K562 (cell line): Measurements from ENCODE around the gene TXNRD1. TPM values are rescaled to one million over a fixed set of nuclear protein-coding genes. Genes with fewer than 3 reads are reported as not detected.
A peak's percentile ranks its signal among the peaks of the same experiment; 100 is the strongest.

Experiments used
- FOSL1 ChIP-seq: fragments of 200-800 bp; sonication (Bioruptor generic); conservative IDR thresholded peaks from 2 replicates; pipeline ENCODE4 v1.6.1; 2016; ENCODE audit warnings: missing genetic modification characterization, missing compliant biosample characterization
- HMG20A ChIP-seq: fragments of 450-650 bp; formaldehyde crosslinking; conservative IDR thresholded peaks from 2 replicates; pipeline ENCODE4 v1.4.0; 2020; ENCODE audit warnings: mild to moderate bottlenecking, mixed read lengths
- KDM1A ChIP-seq, 2 experiments: fragments of 450-650 bp; IDR thresholded peaks; 2 replicates each; pipeline ENCODE4 v1.6.1; 2016; ENCODE audit warnings: mild to moderate bottlenecking in 2 of 2
- KLF6 ChIP-seq: fragments of 250-450 bp; sonication (Bioruptor Pico); IDR thresholded peaks from 2 replicates; pipeline ENCODE4 v1.4.0; 2020; ENCODE audit warnings: mild to moderate bottlenecking, moderate library complexity, borderline replicate concordance
- MCM7 ChIP-seq, 2 experiments: fragments of 450-650 bp; IDR thresholded peaks; 2 replicates each; pipeline ENCODE4 v1.6.1; 2016 to 2018
- MEIS2 ChIP-seq: fragments of 450-650 bp; IDR thresholded peaks from 2 replicates; pipeline ENCODE4 v1.6.1; 2014; ENCODE audit warnings: mild to moderate bottlenecking; ENCODE audit not compliant: partially characterized antibody
- SAP30 ChIP-seq: fragments of 200-600 bp; sonication (generic); IDR thresholded peaks from 2 replicates; pipeline ENCODE4 v1.6.1; 2012; ENCODE audit warnings: borderline replicate concordance, low read depth, mild to moderate bottlenecking, moderate library complexity, low read length, control low read depth, inconsistent platforms; ENCODE audit not compliant: insufficient read depth, poor library complexity, severe bottlenecking
- SP2 ChIP-seq: IDR thresholded peaks from 2 replicates; pipeline ENCODE4 v1.6.1; 2011; ENCODE audit warnings: mild to moderate bottlenecking, low read depth, low read length, moderate library complexity; ENCODE audit not compliant: poor library complexity, severe bottlenecking; ENCODE audit errors: extremely low read depth
- TBP ChIP-seq: optimal IDR thresholded peaks from 2 replicates; pipeline ENCODE3; 2011; ENCODE audit warnings: low read depth, low read length, improper control_type of control experiment
- ZFX ChIP-seq: sonication (generic); formaldehyde crosslinking; IDR thresholded peaks from 2 replicates; pipeline ENCODE4 v1.8.0; 2022; ENCODE audit warnings: mild to moderate bottlenecking, missing genetic modification reagents, moderate library complexity
- ZNF3 ChIP-seq: fragments of 250-450 bp; sonication (Bioruptor Pico); IDR thresholded peaks from 2 replicates; pipeline ENCODE4 v1.5.0; 2021; ENCODE audit warnings: mild to moderate bottlenecking, moderate library complexity
- ZNF436 ChIP-seq: fragments of 250-450, 450-650 bp; sonication (Bioruptor Pico); formaldehyde crosslinking; IDR thresholded peaks from 2 replicates; pipeline ENCODE4 v1.7.0; 2020; ENCODE audit warnings: mild to moderate bottlenecking
- ZNF717 ChIP-seq: fragments of 250-450 bp; sonication (Bioruptor Pico); IDR thresholded peaks from 2 replicates; pipeline ENCODE4 v1.5.0; 2021
- ZSCAN29 ChIP-seq: fragments of 450-650 bp; IDR thresholded peaks from 2 replicates; pipeline ENCODE4 v1.6.1; 2017
- polyA plus RNA-seq, 8 experiments: library from polyadenylated mRNA; depleted of rRNA in 4 of 8; stranded (reverse) in 5 of 8; unstranded in 3 of 8; fragments of >200 nt; fragmentation: Nextera tagmentation in 2 of 8; fragmentation: Illumina TruSeq in 1 of 8; extraction: Ambion mirVana in 2 of 8; extraction: Trizol in 1 of 8; gene quantifications; 2 replicates each; pipeline versions ENCODE4 v1.2.1 to v1.2.3, GENCODE V29; 2011 to 2014; ENCODE audit warnings: inconsistent platforms in 1 of 8, missing spikeins in 1 of 8
- total RNA-seq, 7 experiments: library from RNA; depleted of rRNA in 6 of 7; stranded (reverse); fragments of >200 nt in 6 of 7; fragmentation: Illumina TruSeq in 2 of 7; extraction: Trizol in 2 of 7; gene quantifications; 2 replicates each; pipeline versions ENCODE4 v1.2.1 to v1.2.3, GENCODE V29; 2011 to 2021; ENCODE audit warnings: low replicate concordance in 1 of 7
- TF ChIP-seq, protein P1 (sequence below), 2 experiments: fragments of 450-650 bp; IDR thresholded peaks; 2 replicates each; pipeline ENCODE4 v1.6.1; 2016; ENCODE audit warnings: mild to moderate bottlenecking in 2 of 2, borderline replicate concordance in 1 of 2, low read depth in 1 of 2, moderate library complexity in 1 of 2
- TF ChIP-seq, protein P2 (sequence below): fragments of 250-450 bp; sonication (Bioruptor Pico); IDR thresholded peaks from 2 replicates; pipeline ENCODE4 v1.8.0; 2022; ENCODE audit warnings: inconsistent platforms
- TF ChIP-seq, protein P3 (sequence below): fragments of 250-450 bp; sonication (Bioruptor Pico); IDR thresholded peaks from 2 replicates; pipeline ENCODE4 v1.5.0; 2020; ENCODE audit warnings: mild to moderate bottlenecking

TXNRD1 gene
- total and polyA plus RNA-seq, 9 of the 15 experiments (the other 6 are each of a cell fraction or from before 2014, with no cell fraction given): 107 to 189 (median 146) TPM

DNA sequence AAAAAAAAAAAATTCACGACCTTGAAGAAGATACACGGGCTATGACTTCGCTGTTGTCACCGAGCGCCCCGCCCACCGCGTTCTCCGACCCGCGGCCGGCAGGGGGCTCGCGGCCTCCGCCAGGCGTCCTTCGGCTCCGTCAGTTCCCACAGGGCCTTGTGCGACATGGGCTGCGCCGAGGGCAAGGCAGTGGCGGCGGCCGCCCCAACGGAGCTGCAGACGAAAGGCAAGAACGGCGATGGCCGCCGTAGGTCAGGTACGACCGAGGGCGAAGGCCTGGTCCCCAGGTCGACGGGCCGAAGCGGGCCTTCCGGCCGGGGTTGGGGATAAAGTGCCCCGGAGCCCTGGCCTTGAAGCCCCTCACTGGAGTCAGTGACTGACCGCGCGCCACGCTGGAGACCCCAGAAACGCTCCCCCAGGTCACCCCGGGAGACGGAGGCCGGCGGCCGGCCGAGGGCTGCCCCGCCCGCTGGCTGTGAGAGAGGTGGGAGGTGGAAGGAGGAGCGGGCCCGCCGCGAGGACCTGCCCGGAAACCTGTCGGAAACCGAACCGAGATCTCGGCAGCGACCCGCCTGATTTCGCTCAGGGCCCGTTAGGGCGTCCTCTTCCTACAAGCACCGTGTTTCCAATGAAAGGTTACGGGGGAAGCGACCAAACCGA lies at the start of gene TXNRD1 (continued):
- TF ChIP-seq, protein P1, sequence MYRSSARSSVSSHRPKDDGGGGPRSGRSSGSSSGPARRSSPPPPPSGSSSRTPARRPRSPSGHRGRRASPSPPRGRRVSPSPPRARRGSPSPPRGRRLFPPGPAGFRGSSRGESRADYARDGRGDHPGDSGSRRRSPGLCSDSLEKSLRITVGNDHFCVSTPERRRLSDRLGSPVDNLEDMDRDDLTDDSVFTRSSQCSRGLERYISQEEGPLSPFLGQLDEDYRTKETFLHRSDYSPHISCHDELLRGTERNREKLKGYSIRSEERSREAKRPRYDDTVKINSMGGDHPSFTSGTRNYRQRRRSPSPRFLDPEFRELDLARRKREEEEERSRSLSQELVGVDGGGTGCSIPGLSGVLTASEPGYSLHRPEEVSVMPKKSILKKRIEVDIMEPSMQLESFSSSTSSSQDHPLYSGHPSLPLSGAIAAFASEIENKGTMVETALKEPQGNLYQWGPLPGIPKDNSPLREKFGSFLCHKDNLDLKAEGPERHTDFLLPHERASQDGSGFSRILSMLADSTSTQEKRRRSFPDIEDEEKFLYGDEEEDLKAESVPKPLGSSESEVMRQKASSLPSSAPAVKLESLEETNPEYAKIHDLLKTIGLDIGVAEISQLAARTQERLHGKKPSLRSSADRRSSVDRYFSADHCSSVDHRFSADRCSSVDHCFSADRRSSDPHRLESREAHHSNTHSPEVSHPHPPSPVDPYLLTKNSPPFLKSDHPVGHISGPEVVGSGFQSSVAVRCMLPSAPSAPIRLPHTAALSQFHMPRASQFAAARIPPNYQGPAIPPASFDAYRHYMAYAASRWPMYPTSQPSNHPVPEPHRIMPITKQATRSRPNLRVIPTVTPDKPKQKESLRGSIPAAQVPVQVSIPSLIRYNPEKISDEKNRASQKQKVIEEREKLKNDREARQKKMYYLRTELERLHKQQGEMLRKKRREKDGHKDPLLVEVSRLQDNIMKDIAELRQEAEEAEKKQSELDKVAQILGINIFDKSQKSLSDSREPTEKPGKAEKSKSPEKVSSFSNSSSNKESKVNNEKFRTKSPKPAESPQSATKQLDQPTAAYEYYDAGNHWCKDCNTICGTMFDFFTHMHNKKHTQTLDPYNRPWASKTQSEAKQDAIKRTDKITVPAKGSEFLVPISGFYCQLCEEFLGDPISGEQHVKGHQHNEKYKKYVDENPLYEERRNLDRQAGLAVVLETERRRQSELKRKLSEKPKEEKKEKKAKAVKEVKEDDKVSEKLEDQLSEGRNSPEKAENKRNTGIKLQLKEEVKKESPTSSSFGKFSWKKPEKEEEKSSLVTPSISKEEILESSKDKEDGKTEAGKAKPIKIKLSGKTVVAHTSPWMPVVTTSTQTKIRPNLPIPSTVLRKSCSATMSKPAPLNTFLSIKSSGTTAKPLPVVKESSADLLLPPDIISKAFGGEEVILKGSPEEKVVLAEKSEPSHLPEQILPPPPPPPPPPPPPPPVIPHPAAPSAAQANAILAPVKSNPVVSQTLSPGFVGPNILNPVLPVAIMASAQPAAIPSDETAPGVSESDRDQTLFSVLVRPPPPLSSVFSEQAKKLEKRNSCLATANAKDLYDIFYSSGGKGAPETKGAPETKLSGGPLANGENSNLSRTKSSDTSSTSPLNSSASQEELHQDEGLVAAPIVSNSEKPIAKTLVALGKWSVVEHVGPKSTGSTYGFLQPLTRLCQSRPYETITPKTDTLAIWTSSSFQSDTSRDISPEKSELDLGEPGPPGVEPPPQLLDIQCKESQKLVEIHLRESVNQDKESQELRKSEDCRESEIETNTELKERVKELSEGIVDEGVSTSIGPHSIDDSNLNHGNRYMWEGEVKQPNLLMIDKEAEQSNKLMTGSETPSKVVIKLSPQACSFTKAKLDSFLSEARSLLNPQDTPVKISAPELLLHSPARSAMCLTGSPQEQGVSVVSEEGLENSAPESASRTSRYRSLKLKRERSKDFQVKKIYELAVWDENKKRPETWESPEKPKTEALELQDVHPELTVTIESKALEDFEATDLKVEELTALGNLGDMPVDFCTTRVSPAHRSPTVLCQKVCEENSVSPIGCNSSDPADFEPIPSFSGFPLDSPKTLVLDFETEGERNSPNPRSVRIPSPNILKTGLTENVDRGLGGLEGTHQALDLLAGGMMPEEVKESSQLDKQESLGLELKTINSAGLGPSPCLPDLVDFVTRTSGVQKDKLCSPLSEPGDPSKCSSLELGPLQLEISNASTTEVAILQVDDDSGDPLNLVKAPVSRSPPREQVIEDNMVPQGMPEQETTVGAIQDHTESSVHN (IDR thresholded peaks at IDR 0.05; ENCODE audit: borderline replicate concordance in 1 of 2, low read depth in 1 of 2): no peak
- no peak for TF ChIP-seq MCM7 (IDR thresholded peaks at IDR 0.05)
- TF ChIP-seq MEIS2: no peak
- TF ChIP-seq, protein P2, sequence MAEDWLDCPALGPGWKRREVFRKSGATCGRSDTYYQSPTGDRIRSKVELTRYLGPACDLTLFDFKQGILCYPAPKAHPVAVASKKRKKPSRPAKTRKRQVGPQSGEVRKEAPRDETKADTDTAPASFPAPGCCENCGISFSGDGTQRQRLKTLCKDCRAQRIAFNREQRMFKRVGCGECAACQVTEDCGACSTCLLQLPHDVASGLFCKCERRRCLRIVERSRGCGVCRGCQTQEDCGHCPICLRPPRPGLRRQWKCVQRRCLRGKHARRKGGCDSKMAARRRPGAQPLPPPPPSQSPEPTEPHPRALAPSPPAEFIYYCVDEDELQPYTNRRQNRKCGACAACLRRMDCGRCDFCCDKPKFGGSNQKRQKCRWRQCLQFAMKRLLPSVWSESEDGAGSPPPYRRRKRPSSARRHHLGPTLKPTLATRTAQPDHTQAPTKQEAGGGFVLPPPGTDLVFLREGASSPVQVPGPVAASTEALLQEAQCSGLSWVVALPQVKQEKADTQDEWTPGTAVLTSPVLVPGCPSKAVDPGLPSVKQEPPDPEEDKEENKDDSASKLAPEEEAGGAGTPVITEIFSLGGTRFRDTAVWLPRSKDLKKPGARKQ (CRISPR knock-in tag): peak; percentile 65; the same call in 1 of the 2 replicates
- no peak for TF ChIP-seq SAP30
- no peak for TF ChIP-seq KDM1A (IDR thresholded peaks at IDR 0.05)
- TF ChIP-seq ZNF436 (CRISPR knock-in tag): no peak
- TF ChIP-seq TBP: peak; percentile 27
- no peak for TF ChIP-seq ZSCAN29
- TF ChIP-seq, protein P3, sequence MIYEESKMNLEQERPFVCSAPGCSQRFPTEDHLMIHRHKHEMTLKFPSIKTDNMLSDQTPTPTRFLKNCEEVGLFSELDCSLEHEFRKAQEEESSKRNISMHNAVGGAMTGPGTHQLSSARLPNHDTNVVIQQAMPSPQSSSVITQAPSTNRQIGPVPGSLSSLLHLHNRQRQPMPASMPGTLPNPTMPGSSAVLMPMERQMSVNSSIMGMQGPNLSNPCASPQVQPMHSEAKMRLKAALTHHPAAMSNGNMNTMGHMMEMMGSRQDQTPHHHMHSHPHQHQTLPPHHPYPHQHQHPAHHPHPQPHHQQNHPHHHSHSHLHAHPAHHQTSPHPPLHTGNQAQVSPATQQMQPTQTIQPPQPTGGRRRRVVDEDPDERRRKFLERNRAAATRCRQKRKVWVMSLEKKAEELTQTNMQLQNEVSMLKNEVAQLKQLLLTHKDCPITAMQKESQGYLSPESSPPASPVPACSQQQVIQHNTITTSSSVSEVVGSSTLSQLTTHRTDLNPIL: no peak
- TF ChIP-seq KLF6 (CRISPR knock-in tag): peak; percentile 25; the same call in 1 of the 2 replicates
- no peak for TF ChIP-seq SP2
- no peak for TF ChIP-seq HMG20A
- 0 out of 2 replicates have a peak, but pooled peaks have one; percentile 26 for TF ChIP-seq FOSL1 (tag)
- TF ChIP-seq ZNF717: no peak
- TF ChIP-seq ZFX (CRISPR knock-in tag): peak; percentile 90
- TF ChIP-seq ZNF3 (CRISPR knock-in tag): no peak
